GM23338 (cell line): ENCODE results near the gene KCNMA1.

Experiments
- CTCF ChIP-seq, 2 experiments: fragments of 200-600 bp in 1 of 2; sonication (generic) in 1 of 2; conservative IDR thresholded peaks; 2 replicates each; pipeline versions ENCODE4 v1.5.1 to v1.6.1; 2016 to 2017; ENCODE audit warnings: antibody characterized with exemption in 2 of 2, low read depth in 2 of 2, mild to moderate bottlenecking in 2 of 2, moderate library complexity in 1 of 2
- EZH2phosphoT487 ChIP-seq: fragments of 200-600 bp; sonication (generic); IDR thresholded peaks from one replicate; pipeline ENCODE4 v1.8.1; 2018; ENCODE audit warnings: antibody characterized with exemption; ENCODE audit not compliant: unreplicated experiment

GRCh38 chr10:77648472-77648871 lies 10.9 kb upstream of the KCNMA1 start:
- TF ChIP-seq CTCF (conservative IDR thresholded peaks at IDR 0.05; ENCODE audit: low read depth in 2 of 2) (no peak), EZH2phosphoT487 (no peak)
